Hematopoietic multipotent progenitor cell treated with erythropoietin and hydrocortisone succinate and interleukin-3 and kit ligand, for 15 days (in vitro differentiated cells): ENCODE data around the gene SCOC.
A peak's percentile ranks its signal among the peaks of the same experiment; 100 is the strongest.
"Not testable (repeated sequence)": the region's sequence is repeated elsewhere in the genome, so short reads cannot be mapped to it uniquely, and the experiment has no call there.

Source experiments
- DNase-seq: peaks from one replicate; pipeline ENCODE4 v3.0.0-alpha.2; 2015; ENCODE audit warnings: low spot score

The SCOC gene

GRCh38 chr4:140361099-140361498, 12.3 kb upstream of the SCOC start:
- DNase-seq, result no peak

GRCh38 chr4:140363051-140363450, 10.4 kb upstream of the SCOC start:
- no peak for DNase-seq

GRCh38 chr4:140363558-140363957, 9.9 kb upstream of the SCOC start:
- no peak for DNase-seq

GRCh38 chr4:140367738-140368137, 5.7 kb upstream of the SCOC start:
- DNase-seq, result no peak

- no peak for DNase-seq
These were observed 4.8 kb upstream of the SCOC start for GRCh38 chr4:140368686-140369085.

- peak; percentile 37 for DNase-seq
These were observed 607 bp upstream of the SCOC start for GRCh38 chr4:140372751-140373327.

GRCh38 chr4:140374130-140374477, 658 bp downstream of the SCOC start:
- no peak for DNase-seq

GRCh38 chr4:140382732-140383131, 9.3 kb downstream of the SCOC start:
- no peak for DNase-seq

GRCh38 chr4:140388015-140388414, 14.6 kb downstream of the SCOC start:
- no peak for DNase-seq

GRCh38 chr4:140395668-140396067, 22.2 kb downstream of the SCOC start:
- no peak for DNase-seq

- DNase-seq, result no peak
These were observed 26.7 kb downstream of the SCOC start for GRCh38 chr4:140400111-140400510.

- no peak for DNase-seq
These were observed 32.8 kb downstream of the SCOC start for GRCh38 chr4:140406292-140406691.

GRCh38 chr4:140408974-140409373, 35.5 kb downstream of the SCOC start:
- DNase-seq, result no peak

GRCh38 chr4:140413130-140413969, 39.9 kb downstream of the SCOC start:
- not testable (repeated sequence) for DNase-seq

- no peak for DNase-seq
These were observed 49.7 kb downstream of the SCOC start for GRCh38 chr4:140423106-140423505.

GRCh38 chr4:140426610-140427105, 53.2 kb downstream of the SCOC start:
- no peak for DNase-seq

- DNase-seq, result peak; percentile 24
These were observed 53.9 kb downstream of the SCOC start, which contains the start of gene CLGN for GRCh38 chr4:140427106-140427918. CLGN (minus strand) TSS chr4:140427648; CDS start chr4:140413078, 14,570 bp downstream.

- DNase-seq, result no peak
These were observed 54.5 kb downstream of the SCOC start for GRCh38 chr4:140427919-140428471.
